C4-2B (cell line): ENCODE data around the gene PLPPR2.

ENCODE experiments used
- ZFX ChIP-seq: fragments of 450-650 bp; IDR thresholded peaks from 2 replicates; pipeline ENCODE4 v1.6.1; 2017
- TF ChIP-seq, protein P1 (sequence below): fragments of 450-650 bp; conservative IDR thresholded peaks from 2 replicates; pipeline ENCODE4 v1.5.1; 2017; ENCODE audit warnings: mild to moderate bottlenecking

DNA sequence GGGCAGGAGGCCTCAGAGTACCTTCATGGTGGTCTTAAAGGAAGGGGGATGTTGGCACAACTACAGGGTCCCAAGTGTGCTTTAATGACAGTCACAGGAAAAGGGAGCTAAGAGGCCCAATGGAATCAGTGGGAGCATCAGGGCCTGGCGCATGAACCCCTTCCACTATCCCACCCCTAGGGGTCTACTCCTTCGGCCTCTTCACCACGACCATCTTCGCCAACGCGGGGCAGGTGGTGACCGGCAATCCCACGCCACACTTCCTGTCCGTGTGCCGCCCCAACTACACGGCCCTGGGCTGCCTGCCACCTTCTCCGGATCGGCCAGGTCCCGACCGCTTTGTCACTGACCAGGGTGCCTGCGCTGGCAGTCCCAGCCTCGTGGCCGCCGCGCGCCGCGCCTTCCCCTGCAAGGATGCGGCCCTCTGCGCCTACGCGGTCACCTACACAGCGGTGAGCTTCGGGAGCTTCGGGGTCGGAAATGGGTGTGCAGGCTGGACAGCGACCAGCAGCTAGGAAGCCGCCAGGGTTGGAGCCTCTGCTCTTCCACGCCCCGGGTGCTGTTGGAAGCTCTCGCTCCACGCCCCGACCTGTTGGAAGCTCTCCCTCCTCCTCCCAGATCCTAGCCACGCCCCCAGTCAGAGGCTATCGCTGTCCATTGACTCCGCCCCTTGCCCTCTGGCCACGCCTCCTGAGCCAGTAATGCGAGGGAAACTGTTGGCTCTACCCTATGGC, 6.0 kb downstream of the PLPPR2 start:
- TF ChIP-seq ZFX, result no peak
- TF ChIP-seq, protein P1, sequence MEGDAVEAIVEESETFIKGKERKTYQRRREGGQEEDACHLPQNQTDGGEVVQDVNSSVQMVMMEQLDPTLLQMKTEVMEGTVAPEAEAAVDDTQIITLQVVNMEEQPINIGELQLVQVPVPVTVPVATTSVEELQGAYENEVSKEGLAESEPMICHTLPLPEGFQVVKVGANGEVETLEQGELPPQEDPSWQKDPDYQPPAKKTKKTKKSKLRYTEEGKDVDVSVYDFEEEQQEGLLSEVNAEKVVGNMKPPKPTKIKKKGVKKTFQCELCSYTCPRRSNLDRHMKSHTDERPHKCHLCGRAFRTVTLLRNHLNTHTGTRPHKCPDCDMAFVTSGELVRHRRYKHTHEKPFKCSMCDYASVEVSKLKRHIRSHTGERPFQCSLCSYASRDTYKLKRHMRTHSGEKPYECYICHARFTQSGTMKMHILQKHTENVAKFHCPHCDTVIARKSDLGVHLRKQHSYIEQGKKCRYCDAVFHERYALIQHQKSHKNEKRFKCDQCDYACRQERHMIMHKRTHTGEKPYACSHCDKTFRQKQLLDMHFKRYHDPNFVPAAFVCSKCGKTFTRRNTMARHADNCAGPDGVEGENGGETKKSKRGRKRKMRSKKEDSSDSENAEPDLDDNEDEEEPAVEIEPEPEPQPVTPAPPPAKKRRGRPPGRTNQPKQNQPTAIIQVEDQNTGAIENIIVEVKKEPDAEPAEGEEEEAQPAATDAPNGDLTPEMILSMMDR, result no peak
